Neural cell (in vitro differentiated cells): ENCODE data around the gene IFI30.
A peak's percentile ranks its signal among the peaks of the same experiment; 100 is the strongest.

Source experiments
- CTCF ChIP-seq: fragments of 450-650 bp; IDR thresholded peaks from 2 replicates; pipeline ENCODE4 v1.5.1; 2014; ENCODE audit warnings: antibody characterized with exemption, mild to moderate bottlenecking, moderate library complexity; ENCODE audit not compliant: poor library complexity, severe bottlenecking
- EP300 ChIP-seq: fragments of 450-650 bp; conservative IDR thresholded peaks from 2 replicates; pipeline ENCODE4 v1.6.1; 2014; ENCODE audit warnings: antibody characterized with exemption, mild to moderate bottlenecking, moderate library complexity; ENCODE audit not compliant: poor library complexity, severe bottlenecking
- EZH2 ChIP-seq: fragments of 200-600, 300-800 bp; shearing (Covaris generic), sonication (generic); IDR thresholded peaks from 2 replicates; pipeline ENCODE4 v1.6.1; 2014; ENCODE audit warnings: antibody characterized with exemption, low read length, borderline replicate concordance, mild to moderate bottlenecking; ENCODE audit not compliant: insufficient read depth, poor library complexity, severe bottlenecking
- MXI1 ChIP-seq: fragments of 450-650 bp; conservative IDR thresholded peaks from 2 replicates; pipeline ENCODE4 v1.6.1; 2014; ENCODE audit warnings: antibody characterized with exemption, mild to moderate bottlenecking; ENCODE audit not compliant: poor library complexity, severe bottlenecking
- POLR2AphosphoS5 ChIP-seq: IDR thresholded peaks from 2 replicates; pipeline ENCODE4 v1.6.1; 2012
- RAD21 ChIP-seq: fragments of 450-650 bp; conservative IDR thresholded peaks from 2 replicates; pipeline ENCODE4 v1.6.1; 2014; ENCODE audit warnings: antibody characterized with exemption, mild to moderate bottlenecking, moderate library complexity
- REST ChIP-seq: IDR thresholded peaks from 2 replicates; pipeline ENCODE4 v1.6.1; 2012; ENCODE audit warnings: borderline replicate concordance
- SMC3 ChIP-seq: fragments of 450-650 bp; conservative IDR thresholded peaks from 2 replicates; pipeline ENCODE4 v1.6.1; 2014; ENCODE audit warnings: antibody characterized with exemption, mild to moderate bottlenecking, moderate library complexity; ENCODE audit not compliant: poor library complexity
- TAF1 ChIP-seq: IDR thresholded peaks from 2 replicates; pipeline ENCODE4 v1.6.1; 2012; ENCODE audit warnings: low read depth

GRCh38 chr19:18202778-18203407 is 29.3 kb downstream of the IFI30 start:
- peak; percentile 62 for TF ChIP-seq CTCF
- TF ChIP-seq REST = no peak
- no peak for TF ChIP-seq POLR2AphosphoS5
- TF ChIP-seq MXI1 = no peak
- TF ChIP-seq EZH2 = no peak
- TF ChIP-seq RAD21 = peak; percentile 65
- TF ChIP-seq EP300 = no peak
- no peak for TF ChIP-seq TAF1
- peak; percentile 70 for TF ChIP-seq SMC3
